Hepatocyte (in vitro differentiated cells): ENCODE results near the gene FSHR. TPM values are rescaled to one million over a fixed set of nuclear protein-coding genes. Genes with fewer than 3 reads are reported as not detected.

ENCODE experiments used
- DNase-seq: peaks from one replicate; pipeline ENCODE4 v3.0.0-alpha.2; 2016; ENCODE audit warnings: low spot score
- H2AFZ ChIP-seq: fragments of 200-600 bp; sonication (generic); 2 replicates; pipeline ENCODE4 v1.6.0; 2016; ENCODE audit warnings: antibody characterized with exemption, mild to moderate bottlenecking
- H3K27ac ChIP-seq: fragments of 200-600 bp; sonication (generic); 2 replicates; pipeline ENCODE4 v1.5.1; 2016; ENCODE audit warnings: mild to moderate bottlenecking
- H3K27me3 ChIP-seq: fragments of 200-600 bp; sonication (generic); 2 replicates; pipeline ENCODE4 v1.6.1; 2016
- H3K36me3 ChIP-seq: fragments of 200-600 bp; sonication (generic); replicated peaks from 2 replicates; pipeline ENCODE4 v1.5.1; 2016; ENCODE audit warnings: low read depth; ENCODE audit not compliant: insufficient read depth
- H3K4me1 ChIP-seq: fragments of 200-600 bp; sonication (generic); 2 replicates; pipeline ENCODE4 v1.5.1; 2016; ENCODE audit warnings: mild to moderate bottlenecking, moderate library complexity; ENCODE audit not compliant: insufficient read depth
- H3K4me2 ChIP-seq: fragments of 200-600 bp; sonication (generic); 2 replicates; pipeline ENCODE4 v1.6.0; 2016
- H3K4me3 ChIP-seq: fragments of 200-600 bp; sonication (generic); 2 replicates; pipeline ENCODE4 v1.5.1; 2016; ENCODE audit warnings: mild to moderate bottlenecking
- H3K79me2 ChIP-seq: fragments of 200-600 bp; sonication (generic); 2 replicates; pipeline ENCODE4 v1.6.0; 2017; ENCODE audit warnings: mild to moderate bottlenecking
- H3K9me2 ChIP-seq: fragments of 200-600 bp; sonication (generic); replicated peaks from 2 replicates; pipeline ENCODE4 v1.6.0; 2017; ENCODE audit warnings: mild to moderate bottlenecking; ENCODE audit not compliant: insufficient read depth
- H3K9me3 ChIP-seq: fragments of 200-600 bp; sonication (generic); 2 replicates; pipeline ENCODE4 v1.5.1; 2016; ENCODE audit warnings: low read depth, mild to moderate bottlenecking
- H4K20me1 ChIP-seq: fragments of 200-600 bp; sonication (generic); 2 replicates; pipeline ENCODE4 v1.6.0; 2016; ENCODE audit warnings: mild to moderate bottlenecking; ENCODE audit not compliant: insufficient read depth, poor library complexity, severe bottlenecking
- EZH2 ChIP-seq: fragments of 200-600 bp; sonication (generic); IDR thresholded peaks from 2 replicates; pipeline ENCODE4 v1.6.1; 2016; ENCODE audit warnings: antibody characterized with exemption, mild to moderate bottlenecking, borderline replicate concordance
- EZH2phosphoT487 ChIP-seq: fragments of 200-600 bp; sonication (generic); IDR thresholded peaks from one replicate; pipeline ENCODE4 v1.6.1; 2018; ENCODE audit warnings: antibody characterized with exemption, mild to moderate bottlenecking, low read depth, moderate library complexity; ENCODE audit not compliant: unreplicated experiment, severe bottlenecking
- WGBS: methylation state at CpG from one replicate; pipeline ENCODE4 v1.1.6; 2016; ENCODE audit warnings: low lambda C conversion rate; ENCODE audit errors: missing lambda C conversion rate; 5-methylcytosine and 5-hydroxymethylcytosine counted together
- polyA plus RNA-seq: library from polyadenylated mRNA; unstranded; fragments of >200 nt; fragmentation: Nextera tagmentation; extraction: Ambion mirVana; gene quantifications from 2 replicates; pipeline ENCODE4 v1.2.1, GENCODE V29; 2016
- total RNA-seq: library from RNA; depleted of rRNA; stranded (reverse); fragments of >200 nt; gene quantifications from 2 replicates; pipeline ENCODE4 v1.2.3, GENCODE V29; 2014
- TF ChIP-seq, protein P1 (sequence below): fragments of 200-600 bp; sonication (generic); IDR thresholded peaks from 2 replicates; pipeline ENCODE4 v1.5.1; 2016; ENCODE audit warnings: antibody characterized with exemption, mild to moderate bottlenecking; ENCODE audit not compliant: poor library complexity

FSHR gene
- total and polyA plus RNA-seq, 2 experiments from 2014 or later = 0.20 to 0.40 TPM

DNA sequence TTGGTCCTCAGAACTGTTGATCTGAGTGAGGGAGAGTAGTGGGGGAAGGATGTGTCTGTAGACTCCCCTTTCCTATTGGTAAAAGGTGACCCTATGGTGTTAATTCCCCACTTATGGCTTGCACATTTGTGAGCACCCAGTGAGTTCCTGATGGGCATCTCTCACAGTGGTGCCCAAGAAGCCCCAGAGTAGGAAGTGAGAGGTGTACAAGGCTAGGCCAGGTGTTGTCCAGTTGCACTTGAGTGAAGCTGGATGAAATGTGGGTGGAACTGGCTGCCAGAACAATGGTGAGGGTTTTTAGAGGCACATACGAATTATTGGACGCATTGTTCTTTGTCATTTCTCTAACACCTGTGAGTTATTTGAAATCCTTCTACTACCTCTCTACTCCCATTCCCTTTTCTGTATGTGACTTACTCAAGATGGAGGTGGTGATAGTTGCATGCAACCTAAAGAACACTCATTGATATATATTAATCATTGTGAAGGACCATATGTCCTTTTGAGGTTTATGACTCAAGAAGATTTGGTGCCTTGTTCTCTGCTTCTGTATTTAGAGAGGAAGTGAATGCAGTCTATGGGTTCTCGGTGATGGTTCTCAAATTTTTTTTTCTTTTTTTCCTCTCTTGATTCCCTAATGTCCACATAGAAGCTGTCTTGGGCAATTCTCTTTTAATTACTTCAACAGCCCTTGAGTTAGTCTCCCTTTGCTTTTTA, 162.7 kb downstream of the FSHR start:
- DNase-seq = no peak
- TF ChIP-seq, protein P1, sequence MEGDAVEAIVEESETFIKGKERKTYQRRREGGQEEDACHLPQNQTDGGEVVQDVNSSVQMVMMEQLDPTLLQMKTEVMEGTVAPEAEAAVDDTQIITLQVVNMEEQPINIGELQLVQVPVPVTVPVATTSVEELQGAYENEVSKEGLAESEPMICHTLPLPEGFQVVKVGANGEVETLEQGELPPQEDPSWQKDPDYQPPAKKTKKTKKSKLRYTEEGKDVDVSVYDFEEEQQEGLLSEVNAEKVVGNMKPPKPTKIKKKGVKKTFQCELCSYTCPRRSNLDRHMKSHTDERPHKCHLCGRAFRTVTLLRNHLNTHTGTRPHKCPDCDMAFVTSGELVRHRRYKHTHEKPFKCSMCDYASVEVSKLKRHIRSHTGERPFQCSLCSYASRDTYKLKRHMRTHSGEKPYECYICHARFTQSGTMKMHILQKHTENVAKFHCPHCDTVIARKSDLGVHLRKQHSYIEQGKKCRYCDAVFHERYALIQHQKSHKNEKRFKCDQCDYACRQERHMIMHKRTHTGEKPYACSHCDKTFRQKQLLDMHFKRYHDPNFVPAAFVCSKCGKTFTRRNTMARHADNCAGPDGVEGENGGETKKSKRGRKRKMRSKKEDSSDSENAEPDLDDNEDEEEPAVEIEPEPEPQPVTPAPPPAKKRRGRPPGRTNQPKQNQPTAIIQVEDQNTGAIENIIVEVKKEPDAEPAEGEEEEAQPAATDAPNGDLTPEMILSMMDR = no peak
- no peak for TF ChIP-seq EZH2phosphoT487
- WGBS = 98% methylated on average over 3 of the region's 3 CpGs

DNA sequence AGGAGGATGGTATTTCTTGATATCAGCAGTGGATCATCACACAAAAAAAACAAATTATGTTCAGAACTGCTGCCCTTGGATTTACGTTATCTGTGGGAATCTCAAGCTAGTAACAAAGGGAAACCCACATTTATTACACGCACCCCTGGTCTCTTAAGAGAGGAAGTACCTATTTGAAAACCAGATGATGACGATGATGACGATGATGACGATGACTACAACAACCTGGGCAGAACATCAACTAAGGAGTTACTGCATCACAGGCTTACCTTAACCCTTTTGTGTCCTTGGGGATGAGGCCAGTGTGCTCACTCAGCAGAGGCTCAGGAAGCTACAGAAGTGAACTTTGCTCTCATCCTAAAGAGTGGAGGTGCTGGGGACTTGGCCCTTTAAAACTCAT, 169.4 kb downstream of the FSHR start:
- WGBS = 66% methylated on average over 5 of the region's 5 CpGs
- Histone ChIP-seq H3K4me2 (no peak overlapping the region), H3K4me1 (no peaks in the 10 kb centered on the region), H3K4me3 (no peak overlapping the region), H3K9me3 (no peaks in the 10 kb centered on the region), H2AFZ (no peak overlapping the region), H3K9me2 (no peaks in the 10 kb centered on the region), H3K79me2 (no peaks in the 10 kb centered on the region), H3K27me3 (no peaks in the 10 kb centered on the region), H3K36me3 (no peaks in the 10 kb centered on the region), H4K20me1 (no peaks in the 10 kb centered on the region), H3K27ac (no peak overlapping the region)
- no peak for TF ChIP-seq EZH2phosphoT487
- no peak for DNase-seq

More for the DNA sequence above, 162.7 kb downstream of the FSHR start:
- no peak overlapping the region for H2AFZ ChIP-seq
- no peaks in the 10 kb centered on the region for H3K9me2 ChIP-seq
- H3K36me3 ChIP-seq = no peaks in the 10 kb centered on the region
- H3K4me3 ChIP-seq = no peak overlapping the region
- no peaks in the 10 kb centered on the region for H3K9me3 ChIP-seq
- no peak overlapping the region for H3K4me2 ChIP-seq
- H4K20me1 ChIP-seq = no peaks in the 10 kb centered on the region
- H3K27ac ChIP-seq = no peak overlapping the region
- no peaks in the 10 kb centered on the region for H3K4me1 ChIP-seq
- no peaks in the 10 kb centered on the region for H3K27me3 ChIP-seq
- no peaks in the 10 kb centered on the region for H3K79me2 ChIP-seq

DNA sequence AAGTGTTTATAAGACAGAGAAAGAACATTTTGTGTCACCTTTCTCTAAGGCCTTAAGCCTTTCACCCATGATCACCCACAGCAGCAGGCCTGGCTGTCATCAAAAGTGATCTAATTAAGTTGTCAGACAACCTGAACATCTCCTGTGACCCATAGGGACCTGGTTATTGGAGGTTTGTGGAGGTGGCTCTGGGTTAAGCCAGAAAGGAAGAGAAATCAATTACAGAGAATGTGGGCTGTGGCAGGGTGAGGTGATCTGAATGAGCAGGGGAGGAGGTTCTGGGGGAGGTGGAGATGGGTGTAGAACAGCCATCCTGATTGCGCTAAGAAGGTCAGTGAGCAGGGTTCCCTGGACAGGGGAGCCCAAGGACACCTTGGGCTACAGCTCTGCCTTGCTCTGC, 170.8 kb downstream of the FSHR start:
- Histone ChIP-seq H3K27me3 (no peaks in the 10 kb centered on the region), H3K9me2 (no peaks in the 10 kb centered on the region)
- 100% methylated on average over 1 of the region's 1 CpG for WGBS

DNA sequence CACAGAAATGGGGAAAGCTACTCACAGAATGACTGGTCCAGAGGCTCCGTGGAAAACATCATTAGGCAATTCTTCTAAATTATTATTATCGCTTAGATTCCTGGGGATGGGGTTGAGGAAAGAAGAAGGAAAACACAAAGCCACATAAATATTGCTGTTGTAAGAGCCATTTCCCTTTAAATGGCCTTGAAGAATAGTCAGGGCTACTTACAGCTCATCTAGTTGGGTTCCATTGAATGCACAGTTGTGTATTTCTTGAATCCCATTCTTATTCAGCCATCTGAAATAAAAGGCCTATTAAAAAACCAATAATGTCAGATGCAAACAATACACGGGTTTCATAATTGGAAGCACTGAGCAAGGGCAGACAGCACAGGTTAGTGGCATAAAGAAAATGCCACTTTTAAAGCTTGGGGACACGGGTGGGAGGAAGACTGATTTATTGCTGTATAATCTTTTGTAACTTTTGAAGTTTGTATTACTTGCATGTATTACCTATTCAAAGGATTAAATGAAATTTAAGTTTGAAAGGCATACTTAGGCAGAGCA, 171.4 kb downstream of the FSHR start:
- TF ChIP-seq EZH2 (no peak), EZH2phosphoT487 (no peak)
- TF ChIP-seq, protein P1 = no peak
- no peak overlapping the region for H2AFZ ChIP-seq
- no peaks in the 10 kb centered on the region for H4K20me1 ChIP-seq
- no peaks in the 10 kb centered on the region for H3K27me3 ChIP-seq
- no peak overlapping the region for H3K4me3 ChIP-seq
- H3K36me3 ChIP-seq = no peaks in the 10 kb centered on the region
- DNase-seq = no peak
- H3K9me3 ChIP-seq = no peaks in the 10 kb centered on the region
- no peaks in the 10 kb centered on the region for H3K9me2 ChIP-seq
- no peak overlapping the region for H3K4me2 ChIP-seq
- H3K27ac ChIP-seq = no peak overlapping the region
- 82% methylated on average over 4 of the region's 4 CpGs for WGBS
- H3K4me1 ChIP-seq = no peaks in the 10 kb centered on the region
- H3K79me2 ChIP-seq = no peaks in the 10 kb centered on the region

More for the DNA sequence above, 170.8 kb downstream of the FSHR start:
- H3K4me2 ChIP-seq = no peak overlapping the region
- no peaks in the 10 kb centered on the region for H3K79me2 ChIP-seq
- no peaks in the 10 kb centered on the region for H3K36me3 ChIP-seq
- TF ChIP-seq EZH2phosphoT487 (no peak), EZH2 (no peak)
- TF ChIP-seq, protein P1 = no peak
- no peaks in the 10 kb centered on the region for H3K9me3 ChIP-seq
- no peak overlapping the region for H3K4me3 ChIP-seq
- H4K20me1 ChIP-seq = no peaks in the 10 kb centered on the region
- no peak overlapping the region for H3K27ac ChIP-seq
- no peaks in the 10 kb centered on the region for H3K4me1 ChIP-seq
- no peak for DNase-seq
- H2AFZ ChIP-seq = no peak overlapping the region
